Peyer's patch (tissue), 4 donors: ENCODE measurements around the gene ERC2. TPM values are rescaled to one million over a fixed set of nuclear protein-coding genes. Genes with fewer than 3 reads are reported as not detected.

Source experiments
- DNase-seq, 3 donors: peaks; one replicate each; pipeline ENCODE4 v3.0.0-alpha.2; 2017 to 2019
- H3K27ac ChIP-seq, 4 donors: fragments of 200-600 bp; sonication (generic); one replicate each; pipeline ENCODE4 v1.5.1; 2016 to 2019
- H3K27me3 ChIP-seq, 2 donors: fragments of 200-600 bp; sonication (generic); one replicate each; pipeline ENCODE4 v1.5.1; 2019
- H3K36me3 ChIP-seq, 3 donors: fragments of 200-600 bp; sonication (generic); one replicate each; pipeline ENCODE4 v1.5.1; 2016 to 2019
- H3K4me1 ChIP-seq, 4 donors: fragments of 200-600 bp; sonication (generic); one replicate each; pipeline ENCODE4 v1.5.1; 2016 to 2019
- H3K4me3 ChIP-seq, 4 donors: fragments of 200-600 bp; sonication (generic); 1 replicate in 3 of 4; 2 replicates in 1 of 4; pipeline ENCODE4 v1.5.1; 2016 to 2019; ENCODE audit warnings: mild to moderate bottlenecking in 1 of 4
- H3K9me3 ChIP-seq, 4 donors: fragments of 200-600 bp; sonication (generic); one replicate each; pipeline ENCODE4 v1.5.1; 2016 to 2019; ENCODE audit warnings: mild to moderate bottlenecking in 1 of 4
- CTCF ChIP-seq, 6 experiments: fragments of 450-650 bp in 4 of 6; fragments of 200-600 bp in 2 of 6; sonication (generic) in 1 of 6; IDR thresholded peaks; one replicate each; pipeline ENCODE4 v1.5.1; 2017 to 2019; ENCODE audit warnings: antibody characterized with exemption in 6 of 6, mild to moderate bottlenecking in 3 of 6, moderate library complexity in 1 of 6
- POLR2A ChIP-seq, 2 donors: fragments of 450-650 bp; IDR thresholded peaks; one replicate each; pipeline ENCODE4 v1.5.1; 2017; ENCODE audit warnings: antibody characterized with exemption in 2 of 2, mild to moderate bottlenecking in 2 of 2, moderate library complexity in 2 of 2
- total RNA-seq, 4 donors: library from RNA; depleted of rRNA; stranded (reverse); fragments of >200 nt; gene quantifications; one replicate each; pipeline ENCODE4 v1.1.0, GENCODE V29; 2016

Gene ERC2
- total RNA-seq, 4 donors from 2014 or later = 0.18 to 0.83 TPM; not detected in 2

GRCh38 chr3:55966566-55966965, 501.7 kb downstream of the ERC2 start:
- no peaks in the 10 kb centered on the region for H3K27me3 ChIP-seq
- no peak for DNase-seq
- H3K4me1 ChIP-seq = no peaks in the 10 kb centered on the region
- no peaks in the 10 kb centered on the region for H3K9me3 ChIP-seq
- TF ChIP-seq CTCF (IDR thresholded peaks at IDR 0.05) (no peak), POLR2A (IDR thresholded peaks at IDR 0.05) (no peak)
- H3K27ac ChIP-seq = no peak overlapping the region
- H3K36me3 ChIP-seq = no peaks in the 10 kb centered on the region
- no peak overlapping the region for H3K4me3 ChIP-seq

- H3K4me1 ChIP-seq = no peaks in the 10 kb centered on the region
- DNase-seq = no peak
- H3K9me3 ChIP-seq = no peaks in the 10 kb centered on the region
- no peak for TF ChIP-seq POLR2A (IDR thresholded peaks at IDR 0.05)
- TF ChIP-seq CTCF (IDR thresholded peaks at IDR 0.05) = no peak
- H3K36me3 ChIP-seq = no peaks in the 10 kb centered on the region
- H3K4me3 ChIP-seq = no peak overlapping the region
- no peaks in the 10 kb centered on the region for H3K27me3 ChIP-seq
- H3K27ac ChIP-seq = no peak overlapping the region
Measured at GRCh38 chr3:55965776-55966175, 502.5 kb downstream of the ERC2 start.

- TF ChIP-seq POLR2A (IDR thresholded peaks at IDR 0.05) (no peak), CTCF (IDR thresholded peaks at IDR 0.05) (no peak)
- Histone ChIP-seq H3K4me3 (no peak overlapping the region), H3K27ac (no peak overlapping the region), H3K36me3 (no peaks in the 10 kb centered on the region), H3K9me3 (no peaks in the 10 kb centered on the region), H3K27me3 (no peaks in the 10 kb centered on the region), H3K4me1 (no peaks in the 10 kb centered on the region)
- no peak for DNase-seq
Measured at GRCh38 chr3:55964491-55964985, 503.7 kb downstream of the ERC2 start.

GRCh38 chr3:55963601-55964000, 504.7 kb downstream of the ERC2 start:
- Histone ChIP-seq H3K9me3 (no peaks in the 10 kb centered on the region), H3K4me3 (no peak overlapping the region), H3K4me1 (no peaks in the 10 kb centered on the region), H3K27me3 (no peaks in the 10 kb centered on the region), H3K27ac (no peak overlapping the region), H3K36me3 (no peaks in the 10 kb centered on the region)
- TF ChIP-seq POLR2A (IDR thresholded peaks at IDR 0.05) (no peak), CTCF (IDR thresholded peaks at IDR 0.05) (no peak)
- DNase-seq = no peak

- Histone ChIP-seq H3K4me1 (no peaks in the 10 kb centered on the region), H3K9me3 (no peaks in the 10 kb centered on the region), H3K4me3 (no peak overlapping the region), H3K27ac (no peak overlapping the region), H3K36me3 (no peaks in the 10 kb centered on the region), H3K27me3 (no peaks in the 10 kb centered on the region)
- DNase-seq = no peak
- TF ChIP-seq CTCF (IDR thresholded peaks at IDR 0.05) (no peak), POLR2A (IDR thresholded peaks at IDR 0.05) (no peak)
Measured at GRCh38 chr3:55959471-55960080, 508.7 kb downstream of the ERC2 start.

GRCh38 chr3:55958605-55959004, 509.7 kb downstream of the ERC2 start:
- Histone ChIP-seq H3K4me3 (no peak overlapping the region), H3K27ac (no peak overlapping the region), H3K36me3 (no peaks in the 10 kb centered on the region), H3K4me1 (no peaks in the 10 kb centered on the region), H3K9me3 (no peaks in the 10 kb centered on the region), H3K27me3 (no peaks in the 10 kb centered on the region)
- DNase-seq = no peak
- no peak for TF ChIP-seq POLR2A (IDR thresholded peaks at IDR 0.05)
- no peak for TF ChIP-seq CTCF (IDR thresholded peaks at IDR 0.05)
